ENCODE results near the gene DCAKD.

DCAKD gene

GRCh38 chr17:44977814-44978550, 73.5 kb downstream of the DCAKD start:
- no peak for DNase-seq (ENCODE audit: low read depth, low spot score)
- H3K4me1 ChIP-seq (ENCODE audit: insufficient read depth, insufficient read length): peaks cover 21% of the 10 kb centered on the region
- TF ChIP-seq SUZ12 (IDR thresholded peaks at IDR 0.05; ENCODE audit: extremely low read depth, insufficient read depth, insufficient read length): no peak
- TF ChIP-seq ZNF274 (IDR thresholded peaks at IDR 0.05; ENCODE audit: low read depth, low read length): no peak
- TF ChIP-seq YY1 (IDR thresholded peaks at IDR 0.05; ENCODE audit: insufficient read depth, insufficient read length): no peak
- no peaks in the 10 kb centered on the region for H3K9me3 ChIP-seq (ENCODE audit: insufficient read depth, low read length)
- no peaks in the 10 kb centered on the region for H3K36me3 ChIP-seq (ENCODE audit: insufficient read depth, insufficient read length, low read length)
- H3K9ac ChIP-seq (ENCODE audit: insufficient read length, low read depth): no peak overlapping the region
- no peak overlapping the region for H3K4me3 ChIP-seq (ENCODE audit: insufficient read length, low read depth)
- peaks cover 17% of the 10 kb centered on the region for H3K27me3 ChIP-seq (ENCODE audit: insufficient read depth, insufficient read length)

GRCh38 chr17:44977065-44977464, 74.4 kb downstream of the DCAKD start:
- peaks cover 24% of the 10 kb centered on the region for H3K27me3 ChIP-seq (ENCODE audit: insufficient read depth, insufficient read length)
- peaks cover 21% of the 10 kb centered on the region for H3K4me1 ChIP-seq (ENCODE audit: insufficient read depth, insufficient read length)
- TF ChIP-seq ZNF274 (IDR thresholded peaks at IDR 0.05; ENCODE audit: low read depth, low read length): no peak
- no peak for TF ChIP-seq SUZ12 (IDR thresholded peaks at IDR 0.05; ENCODE audit: extremely low read depth, insufficient read depth, insufficient read length)
- no peak for TF ChIP-seq YY1 (IDR thresholded peaks at IDR 0.05; ENCODE audit: insufficient read depth, insufficient read length)
- no peak overlapping the region for H3K4me3 ChIP-seq (ENCODE audit: insufficient read length, low read depth)
- DNase-seq (ENCODE audit: low read depth, low spot score): no peak
- no peak overlapping the region for H3K9ac ChIP-seq (ENCODE audit: insufficient read length, low read depth)
- no peaks in the 10 kb centered on the region for H3K9me3 ChIP-seq (ENCODE audit: insufficient read depth, low read length)
- H3K36me3 ChIP-seq (ENCODE audit: insufficient read depth, insufficient read length, low read length): no peaks in the 10 kb centered on the region

GRCh38 chr17:44976206-44976605, 75.2 kb downstream of the DCAKD start:
- H3K9me3 ChIP-seq (ENCODE audit: insufficient read depth, low read length): no peaks in the 10 kb centered on the region
- no peaks in the 10 kb centered on the region for H3K36me3 ChIP-seq (ENCODE audit: insufficient read depth, insufficient read length, low read length)
- peaks cover 23% of the 10 kb centered on the region for H3K4me1 ChIP-seq (ENCODE audit: insufficient read depth, insufficient read length)
- no peak for DNase-seq (ENCODE audit: low read depth, low spot score)
- TF ChIP-seq YY1 (IDR thresholded peaks at IDR 0.05; ENCODE audit: insufficient read depth, insufficient read length): no peak
- no peak for TF ChIP-seq ZNF274 (IDR thresholded peaks at IDR 0.05; ENCODE audit: low read depth, low read length)
- peaks cover 33% of the 10 kb centered on the region for H3K27me3 ChIP-seq (ENCODE audit: insufficient read depth, insufficient read length)
- no peak overlapping the region for H3K9ac ChIP-seq (ENCODE audit: insufficient read length, low read depth)
- no peak overlapping the region for H3K4me3 ChIP-seq (ENCODE audit: insufficient read length, low read depth)
